Lower lobe of right lung (tissue), 2 donors: ENCODE measurements around the gene HDLBP. TPM values are rescaled to one million over a fixed set of nuclear protein-coding genes. Genes with fewer than 3 reads are reported as not detected.

Experiments used
- ATAC-seq, 2 donors: fragments of 200-7000 bp; cut with Tn5 transposase; one replicate each; pipeline ENCODE4 v1.9.1; 2020 to 2022; ENCODE audit warnings: mild to moderate bottlenecking in 2 of 2, moderate library complexity in 2 of 2
- DNase-seq: peaks from one replicate; pipeline ENCODE4 v3.0.0-alpha.2; 2020
- H3K27ac ChIP-seq: fragments of 200-600 bp; one replicate; pipeline ENCODE4 v1.8.0; 2022
- H3K27me3 ChIP-seq: fragments of 200-600 bp; one replicate; pipeline ENCODE4 v1.8.0; 2022; ENCODE audit warnings: low read depth
- H3K36me3 ChIP-seq: fragments of 200-600 bp; one replicate; pipeline ENCODE4 v1.8.0; 2022; ENCODE audit warnings: mild to moderate bottlenecking
- H3K4me1 ChIP-seq: fragments of 200-600 bp; one replicate; pipeline ENCODE4 v1.8.0; 2022
- H3K4me3 ChIP-seq: fragments of 200-600 bp; one replicate; pipeline ENCODE4 v1.8.0; 2022; ENCODE audit warnings: mild to moderate bottlenecking
- H3K9me3 ChIP-seq: fragments of 200-600 bp; one replicate; pipeline ENCODE4 v1.8.0; 2022
- intact Hi-C: fragments of 100-400 bp; cut with DNase I; formaldehyde crosslinking; loops from one replicate; pipeline ENCODE4 v1.11.0; 2022
- total RNA-seq: library from RNA; stranded (reverse); fragmentation: NEBNext Ultra II Directional; extraction: Animal tissue kit (Norgen Biotek cat#: 25700); gene quantifications from one replicate; pipeline ENCODE4 v1.2.1, GENCODE V29; 2021
- TF ChIP-seq, protein P1 (sequence below): fragments of 200-600 bp; IDR thresholded peaks from one replicate; pipeline ENCODE4 v1.8.0; 2022; ENCODE audit warnings: antibody characterized with exemption, mild to moderate bottlenecking
- donor health status: DM: no; HTN: yes; CAD: no; lungs with severe emphysema.

The HDLBP gene
- total RNA-seq, 1 donor from 2014 or later, result 387 TPM

DNA sequence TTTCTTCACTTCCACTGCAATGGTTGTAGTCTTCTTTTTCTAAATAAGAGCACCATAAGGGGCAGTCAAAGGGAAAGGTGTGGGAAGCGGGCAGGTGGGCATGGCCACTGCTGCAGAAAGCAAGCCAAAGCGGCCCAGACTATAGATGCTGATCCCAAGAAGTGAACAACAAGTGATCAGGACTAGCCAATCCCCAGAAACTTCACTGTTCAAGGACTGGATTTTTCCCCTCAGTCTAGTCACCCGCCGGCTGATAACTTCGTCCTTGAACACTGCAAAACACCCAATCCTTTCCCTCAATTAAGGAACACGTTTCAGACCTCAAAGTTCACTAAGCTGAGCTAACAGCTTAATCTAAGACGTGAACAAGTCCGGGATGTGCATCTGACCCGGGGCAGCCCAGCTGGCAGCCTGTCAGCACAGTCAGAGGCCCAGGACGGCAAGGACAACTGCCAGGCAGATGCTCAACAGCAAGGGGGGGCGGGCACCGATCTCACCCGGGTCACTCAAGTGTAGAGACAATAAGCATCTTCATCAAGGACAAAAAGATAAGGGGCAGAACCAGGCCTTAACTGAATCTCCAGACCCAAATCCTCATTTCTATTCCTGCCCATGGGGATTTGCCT lies 59.8 kb downstream of the HDLBP start:
- Histone ChIP-seq H3K4me1 (no peaks in the 10 kb centered on the region), H3K27me3 (no peaks in the 10 kb centered on the region), H3K27ac (no peak overlapping the region), H3K36me3 (peaks cover 99% of the 10 kb centered on the region), H3K9me3 (no peaks in the 10 kb centered on the region), H3K4me3 (no peak overlapping the region)
- DNase-seq (no peak), ATAC-seq (no peak)
- TF ChIP-seq, protein P1, sequence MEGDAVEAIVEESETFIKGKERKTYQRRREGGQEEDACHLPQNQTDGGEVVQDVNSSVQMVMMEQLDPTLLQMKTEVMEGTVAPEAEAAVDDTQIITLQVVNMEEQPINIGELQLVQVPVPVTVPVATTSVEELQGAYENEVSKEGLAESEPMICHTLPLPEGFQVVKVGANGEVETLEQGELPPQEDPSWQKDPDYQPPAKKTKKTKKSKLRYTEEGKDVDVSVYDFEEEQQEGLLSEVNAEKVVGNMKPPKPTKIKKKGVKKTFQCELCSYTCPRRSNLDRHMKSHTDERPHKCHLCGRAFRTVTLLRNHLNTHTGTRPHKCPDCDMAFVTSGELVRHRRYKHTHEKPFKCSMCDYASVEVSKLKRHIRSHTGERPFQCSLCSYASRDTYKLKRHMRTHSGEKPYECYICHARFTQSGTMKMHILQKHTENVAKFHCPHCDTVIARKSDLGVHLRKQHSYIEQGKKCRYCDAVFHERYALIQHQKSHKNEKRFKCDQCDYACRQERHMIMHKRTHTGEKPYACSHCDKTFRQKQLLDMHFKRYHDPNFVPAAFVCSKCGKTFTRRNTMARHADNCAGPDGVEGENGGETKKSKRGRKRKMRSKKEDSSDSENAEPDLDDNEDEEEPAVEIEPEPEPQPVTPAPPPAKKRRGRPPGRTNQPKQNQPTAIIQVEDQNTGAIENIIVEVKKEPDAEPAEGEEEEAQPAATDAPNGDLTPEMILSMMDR, result no peak
- intact Hi-C loops, result no loop called here

DNA sequence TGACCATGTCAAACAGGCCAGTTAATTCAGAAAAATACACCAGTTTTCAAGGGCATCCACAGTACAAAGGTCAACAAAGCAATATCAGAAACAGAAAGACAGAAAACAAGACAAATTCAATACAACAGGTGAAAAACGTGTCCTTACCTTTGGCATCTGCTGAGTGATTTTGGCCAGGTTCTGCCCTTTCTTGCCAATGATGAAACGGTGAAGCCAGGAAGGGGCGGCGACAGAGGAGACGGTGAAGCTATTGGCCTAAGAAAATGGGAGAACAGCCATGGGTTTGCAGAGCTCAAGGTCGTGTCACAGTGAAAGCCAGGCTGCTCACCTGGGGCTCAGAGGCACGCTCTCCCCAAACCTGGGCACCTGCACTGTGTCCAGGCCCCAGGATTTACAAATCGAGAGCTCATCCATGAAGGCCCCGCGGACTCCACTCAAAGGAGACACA lies 60.5 kb downstream of the HDLBP start:
- H3K36me3 ChIP-seq, result peaks cover 99% of the 10 kb centered on the region
- no peak overlapping the region for H3K27ac ChIP-seq
- H3K27me3 ChIP-seq, result no peaks in the 10 kb centered on the region
- TF ChIP-seq, protein P1, result no peak
- ATAC-seq, result no peak
- no peak for DNase-seq
- H3K4me3 ChIP-seq, result no peak overlapping the region
- intact Hi-C loops, result no loop called here
- H3K4me1 ChIP-seq, result no peaks in the 10 kb centered on the region
- H3K9me3 ChIP-seq, result no peaks in the 10 kb centered on the region

DNA sequence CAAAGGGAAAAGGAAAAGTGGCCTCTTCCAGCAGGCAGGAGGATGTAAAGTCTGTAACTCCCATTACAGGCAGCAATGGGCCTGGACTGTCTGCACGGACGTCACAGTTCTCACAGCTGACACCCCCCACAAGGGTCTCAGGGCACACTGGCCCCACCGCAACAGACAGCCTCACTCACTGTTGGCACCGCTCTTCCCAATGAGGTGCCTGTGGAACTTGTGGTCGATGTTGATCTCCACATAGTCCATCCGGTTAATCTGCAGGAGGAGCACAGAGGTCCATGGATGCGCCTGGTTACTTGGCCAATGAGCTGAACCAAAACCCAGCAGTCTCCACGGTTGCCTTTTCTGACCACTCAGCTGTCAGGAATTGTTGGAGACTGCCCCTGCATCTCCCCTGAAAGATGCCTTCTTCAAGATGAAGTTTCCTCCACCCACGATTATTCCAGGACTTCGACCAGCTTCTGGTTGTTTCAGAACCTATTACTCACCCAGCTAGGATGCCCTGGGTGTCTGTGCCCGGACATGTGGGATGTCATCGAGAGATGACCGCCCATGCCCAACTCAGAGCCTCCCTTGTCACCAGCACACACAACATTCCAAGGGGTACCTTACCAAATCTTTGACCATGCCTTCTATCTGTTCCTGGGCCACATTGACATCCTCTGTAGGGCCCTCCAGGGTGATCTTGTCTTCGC lies 62.5 kb downstream of the HDLBP start:
- Histone ChIP-seq H3K4me3 (no peak overlapping the region), H3K27me3 (no peaks in the 10 kb centered on the region), H3K9me3 (no peaks in the 10 kb centered on the region), H3K4me1 (no peaks in the 10 kb centered on the region), H3K36me3 (peaks cover 100% of the 10 kb centered on the region), H3K27ac (no peak overlapping the region)
- no peak for DNase-seq
- TF ChIP-seq, protein P1, result no peak
- no peak for ATAC-seq
- intact Hi-C loops, result no loop called here

DNA sequence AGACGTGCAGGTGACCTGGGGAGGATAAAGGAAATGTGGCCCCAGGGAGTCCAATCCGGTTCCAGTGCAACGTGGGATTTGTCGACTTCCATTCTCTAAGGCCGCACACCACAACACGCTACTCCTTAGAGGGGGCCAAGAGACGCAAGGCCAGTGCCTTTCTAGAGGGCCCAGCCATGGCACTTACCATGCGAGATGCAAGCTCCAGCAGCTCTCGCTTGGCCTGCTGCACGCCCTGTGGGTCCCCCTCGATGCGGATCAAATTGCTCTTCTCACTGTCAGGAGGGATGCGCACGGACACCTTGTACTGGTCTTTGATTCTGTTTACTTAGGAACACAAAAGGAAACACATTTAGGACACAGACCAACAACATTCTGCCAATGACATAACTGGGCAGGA lies 65.8 kb downstream of the HDLBP start:
- intact Hi-C loops, result no loop called here
- TF ChIP-seq, protein P1, result no peak
- Histone ChIP-seq H3K9me3 (no peaks in the 10 kb centered on the region), H3K4me3 (no peak overlapping the region), H3K4me1 (no peaks in the 10 kb centered on the region), H3K27ac (no peak overlapping the region), H3K27me3 (no peaks in the 10 kb centered on the region), H3K36me3 (peaks cover 100% of the 10 kb centered on the region)
- no peak for DNase-seq
- ATAC-seq, result no peak

DNA sequence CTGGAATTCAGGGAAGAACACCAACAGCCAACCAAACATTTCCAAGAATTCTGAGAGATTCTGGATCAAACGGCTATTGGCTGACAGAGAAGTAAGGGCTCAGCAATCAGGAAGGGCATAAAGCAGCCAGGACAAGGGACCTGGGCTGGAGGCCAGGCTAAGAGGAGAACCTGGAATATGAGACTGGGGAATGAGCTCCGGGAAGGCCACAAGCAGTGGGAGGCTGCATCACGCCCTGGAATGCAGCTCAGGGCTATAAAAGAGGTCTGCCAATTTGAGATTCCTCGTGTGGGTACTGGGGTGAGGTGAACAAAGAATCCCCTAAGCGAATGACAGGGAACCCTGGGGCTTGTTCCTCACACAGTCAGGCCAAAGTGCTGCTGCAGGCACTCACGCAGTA lies 66.6 kb downstream of the HDLBP start:
- ATAC-seq (no peak), DNase-seq (no peak)
- H3K27ac ChIP-seq, result no peak overlapping the region
- H3K36me3 ChIP-seq, result peaks cover 100% of the 10 kb centered on the region
- H3K4me1 ChIP-seq, result no peaks in the 10 kb centered on the region
- intact Hi-C loops, result no loop called here
- no peaks in the 10 kb centered on the region for H3K27me3 ChIP-seq
- H3K4me3 ChIP-seq, result no peak overlapping the region
- no peaks in the 10 kb centered on the region for H3K9me3 ChIP-seq
- TF ChIP-seq, protein P1, result no peak
